ENCODE data around the gene MGP. TPM values are rescaled to one million over a fixed set of nuclear protein-coding genes. Genes with fewer than 3 reads are reported as not detected.

Gene MGP
- total and polyA plus RNA-seq, 2 experiments from 2014 or later: 0.60 TPM; not detected in 1

- TF ChIP-seq, protein P1, sequence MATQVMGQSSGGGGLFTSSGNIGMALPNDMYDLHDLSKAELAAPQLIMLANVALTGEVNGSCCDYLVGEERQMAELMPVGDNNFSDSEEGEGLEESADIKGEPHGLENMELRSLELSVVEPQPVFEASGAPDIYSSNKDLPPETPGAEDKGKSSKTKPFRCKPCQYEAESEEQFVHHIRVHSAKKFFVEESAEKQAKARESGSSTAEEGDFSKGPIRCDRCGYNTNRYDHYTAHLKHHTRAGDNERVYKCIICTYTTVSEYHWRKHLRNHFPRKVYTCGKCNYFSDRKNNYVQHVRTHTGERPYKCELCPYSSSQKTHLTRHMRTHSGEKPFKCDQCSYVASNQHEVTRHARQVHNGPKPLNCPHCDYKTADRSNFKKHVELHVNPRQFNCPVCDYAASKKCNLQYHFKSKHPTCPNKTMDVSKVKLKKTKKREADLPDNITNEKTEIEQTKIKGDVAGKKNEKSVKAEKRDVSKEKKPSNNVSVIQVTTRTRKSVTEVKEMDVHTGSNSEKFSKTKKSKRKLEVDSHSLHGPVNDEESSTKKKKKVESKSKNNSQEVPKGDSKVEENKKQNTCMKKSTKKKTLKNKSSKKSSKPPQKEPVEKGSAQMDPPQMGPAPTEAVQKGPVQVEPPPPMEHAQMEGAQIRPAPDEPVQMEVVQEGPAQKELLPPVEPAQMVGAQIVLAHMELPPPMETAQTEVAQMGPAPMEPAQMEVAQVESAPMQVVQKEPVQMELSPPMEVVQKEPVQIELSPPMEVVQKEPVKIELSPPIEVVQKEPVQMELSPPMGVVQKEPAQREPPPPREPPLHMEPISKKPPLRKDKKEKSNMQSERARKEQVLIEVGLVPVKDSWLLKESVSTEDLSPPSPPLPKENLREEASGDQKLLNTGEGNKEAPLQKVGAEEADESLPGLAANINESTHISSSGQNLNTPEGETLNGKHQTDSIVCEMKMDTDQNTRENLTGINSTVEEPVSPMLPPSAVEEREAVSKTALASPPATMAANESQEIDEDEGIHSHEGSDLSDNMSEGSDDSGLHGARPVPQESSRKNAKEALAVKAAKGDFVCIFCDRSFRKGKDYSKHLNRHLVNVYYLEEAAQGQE (IDR thresholded peaks at IDR 0.05; ENCODE audit: unreplicated experiment): no peak
- TF ChIP-seq STAT1 (IDR thresholded peaks at IDR 0.05; ENCODE audit: unreplicated experiment) (no peak), ETS1 (IDR thresholded peaks at IDR 0.05) (no peak), NANOG (IDR thresholded peaks at IDR 0.05; ENCODE audit: borderline replicate concordance) (no peak), ZNF114 (CRISPR knock-in tag; IDR thresholded peaks at IDR 0.05) (no peak), POLR2AphosphoS5 (IDR thresholded peaks at IDR 0.05; ENCODE audit: low read depth) (no peak), CREB1 (CRISPR knock-in tag; IDR thresholded peaks at IDR 0.05; ENCODE audit: low read depth) (no peak)
Observed at GRCh38 chr12:14910090-14910915, 24.6 kb upstream of the MGP start (continued).

- Histone ChIP-seq H3K27ac (ENCODE audit: low read depth) (no peak overlapping the region), H3K4me3 (no peak overlapping the region), H3K4me1 (ENCODE audit: insufficient read depth) (no peaks in the 10 kb centered on the region), H3K27me3 (ENCODE audit: insufficient read depth) (no peaks in the 10 kb centered on the region), H2AFZ (no peak overlapping the region), H3K9me2 (ENCODE audit: insufficient read depth) (0 out of 2 replicates have a peak, but pooled peaks cover 8% of the 10 kb centered on the region), H3K4me2 (no peak overlapping the region), H3F3A (replicated peaks; ENCODE audit: low read depth) (no peaks in the 10 kb centered on the region), H3K36me3 (ENCODE audit: insufficient read depth) (no peaks in the 10 kb centered on the region), H3K79me2 (replicated peaks; ENCODE audit: insufficient read depth) (no peaks in the 10 kb centered on the region), H4K20me1 (replicated peaks; ENCODE audit: insufficient read depth) (no peaks in the 10 kb centered on the region)
- TF ChIP-seq, protein P2, sequence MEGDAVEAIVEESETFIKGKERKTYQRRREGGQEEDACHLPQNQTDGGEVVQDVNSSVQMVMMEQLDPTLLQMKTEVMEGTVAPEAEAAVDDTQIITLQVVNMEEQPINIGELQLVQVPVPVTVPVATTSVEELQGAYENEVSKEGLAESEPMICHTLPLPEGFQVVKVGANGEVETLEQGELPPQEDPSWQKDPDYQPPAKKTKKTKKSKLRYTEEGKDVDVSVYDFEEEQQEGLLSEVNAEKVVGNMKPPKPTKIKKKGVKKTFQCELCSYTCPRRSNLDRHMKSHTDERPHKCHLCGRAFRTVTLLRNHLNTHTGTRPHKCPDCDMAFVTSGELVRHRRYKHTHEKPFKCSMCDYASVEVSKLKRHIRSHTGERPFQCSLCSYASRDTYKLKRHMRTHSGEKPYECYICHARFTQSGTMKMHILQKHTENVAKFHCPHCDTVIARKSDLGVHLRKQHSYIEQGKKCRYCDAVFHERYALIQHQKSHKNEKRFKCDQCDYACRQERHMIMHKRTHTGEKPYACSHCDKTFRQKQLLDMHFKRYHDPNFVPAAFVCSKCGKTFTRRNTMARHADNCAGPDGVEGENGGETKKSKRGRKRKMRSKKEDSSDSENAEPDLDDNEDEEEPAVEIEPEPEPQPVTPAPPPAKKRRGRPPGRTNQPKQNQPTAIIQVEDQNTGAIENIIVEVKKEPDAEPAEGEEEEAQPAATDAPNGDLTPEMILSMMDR (conservative IDR thresholded peaks at IDR 0.05; ENCODE audit: low read depth in 2 of 2): no peak
- TF ChIP-seq STAT1 (IDR thresholded peaks at IDR 0.05; ENCODE audit: unreplicated experiment): no peak
- no peaks in the 10 kb centered on the region for H3K36me3 Mint-ChIP-seq (ENCODE audit: low read depth)
- H3K27ac Mint-ChIP-seq: no peak overlapping the region
- ATAC-seq: no peak
- no peak for DNase-seq (ENCODE audit: low spot score)
- no peaks in the 10 kb centered on the region for H3K4me1 Mint-ChIP-seq
- no peaks in the 10 kb centered on the region for H3K27me3 Mint-ChIP-seq (ENCODE audit: insufficient read depth, low read depth, poor library complexity)
- no peaks in the 10 kb centered on the region for H3K9me3 Mint-ChIP-seq
- no peak overlapping the region for H3K4me3 Mint-ChIP-seq
Observed at GRCh38 chr12:14907953-14908352, 22.3 kb upstream of the MGP start.

Measured in GM23338 (cell line).